22Rv1 (cell line): ENCODE measurements around the gene PRDM7.

Experiments
- CTCF ChIP-seq: fragments of 450-650 bp; IDR thresholded peaks from 2 replicates; pipeline ENCODE4 v1.5.1; 2017; ENCODE audit warnings: mild to moderate bottlenecking
- ZFX ChIP-seq: fragments of 450-650 bp; IDR thresholded peaks from 2 replicates; pipeline ENCODE4 v1.6.1; 2017; ENCODE audit warnings: antibody characterized with exemption, borderline replicate concordance

DNA sequence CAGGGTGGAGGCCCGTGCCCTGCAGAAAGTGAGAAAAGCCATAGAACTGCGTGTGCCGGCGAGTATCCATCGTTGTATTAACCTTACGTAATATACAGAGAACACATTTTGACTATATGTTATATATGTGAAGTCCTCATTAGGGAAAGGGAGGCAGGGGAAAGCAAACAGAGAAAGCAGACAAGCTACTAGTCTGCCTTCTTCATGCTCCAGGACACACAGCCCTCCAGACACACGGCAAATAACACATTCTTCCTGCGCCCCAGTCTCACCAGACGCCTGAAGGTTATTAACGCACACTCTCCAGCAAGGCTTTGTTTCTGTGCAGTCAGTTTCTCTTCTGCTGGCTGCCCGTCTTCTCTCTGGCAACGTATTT is 28.8 kb downstream of the PRDM7 start:
- TF ChIP-seq ZFX (no peak), CTCF (no peak)
